IMR-90 (cell line): ENCODE measurements around the gene CPAMD8. TPM values are rescaled to one million over a fixed set of nuclear protein-coding genes. Genes with fewer than 3 reads are reported as not detected.
"Not testable (repeated sequence)": the region's sequence is repeated elsewhere in the genome, so short reads cannot be mapped to it uniquely, and the experiment has no call there.

Experiments
- ATAC-seq: fragments of 200-7000 bp; cut with Tn5 transposase; 2 replicates; pipeline ENCODE4 v1.9.1; 2020; ENCODE audit warnings: low read depth, mild to moderate bottlenecking, moderate library complexity
- BruUV-seq: library from RNA; stranded (reverse); fragments of 400-500 nt; replicated peaks from 2 replicates; lab custom pipeline; 2021; lab: Mats Ljungman, UMichigan
- CTCF ChIA-PET: fragments of 300-600 bp; formaldehyde crosslinking; extraction: SDS; loops from one replicate; lab custom pipeline; 2021; ENCODE audit warnings: antibody characterized with exemption; lab: Yijun Ruan, JAX
- POLR2A ChIA-PET: fragments of 300-600 bp; sonication (Branson Sonifier 250); formaldehyde crosslinking; loops from one replicate; lab custom pipeline; 2022; ENCODE audit warnings: antibody characterized with exemption; ENCODE audit not compliant: unreplicated experiment; lab: Charles Lee
- DNase-seq: peaks from one replicate; pipeline ENCODE4 v3.0.0; 2013
- H2AFZ ChIP-seq: replicated peaks from 2 replicates; pipeline ENCODE3; 2013; ENCODE audit warnings: low read length, mild to moderate bottlenecking; ENCODE audit not compliant: poor library complexity
- H2AK5ac ChIP-seq: 2 replicates; pipeline ENCODE4 v1.6.1; 2013; ENCODE audit warnings: low read depth, low read length, inconsistent platforms
- H2AK9ac ChIP-seq: replicated peaks from 2 replicates; pipeline ENCODE3; 2013; ENCODE audit warnings: mild to moderate bottlenecking, low read depth, low read length, moderate library complexity; ENCODE audit not compliant: poor library complexity
- H2BK120ac ChIP-seq: 2 replicates; pipeline ENCODE4 v1.6.1; 2013; ENCODE audit warnings: low read depth, low read length, inconsistent platforms
- H2BK15ac ChIP-seq: 3 replicates; pipeline ENCODE4 v1.6.1; 2013; ENCODE audit warnings: low read depth, low read length, inconsistent platforms
- H2BK20ac ChIP-seq: 2 replicates; pipeline ENCODE4 v1.6.1; 2013; ENCODE audit warnings: low read depth, mild to moderate bottlenecking, inconsistent platforms, low read length, moderate library complexity
- H2BK5ac ChIP-seq: 2 replicates; pipeline ENCODE4 v1.6.1; 2013; ENCODE audit warnings: mild to moderate bottlenecking, low read depth, low read length, inconsistent platforms; ENCODE audit not compliant: poor library complexity, severe bottlenecking
- H3K14ac ChIP-seq: replicated peaks from 2 replicates; pipeline ENCODE4 v1.6.1; 2013; ENCODE audit warnings: low read depth, low read length, inconsistent platforms
- H3K18ac ChIP-seq: 2 replicates; pipeline ENCODE4 v1.6.1; 2013; ENCODE audit warnings: low read depth, low read length, control low read depth
- H3K23ac ChIP-seq: 2 replicates; pipeline ENCODE4 v1.6.1; 2013; ENCODE audit warnings: low read depth, low read length, inconsistent platforms
- H3K27ac ChIP-seq: 2 replicates; pipeline ENCODE4 v1.5.1; 2013; ENCODE audit warnings: mild to moderate bottlenecking, control low read depth, low read length; ENCODE audit not compliant: insufficient read depth
- H3K27me3 ChIP-seq: 2 replicates; pipeline ENCODE4 v1.6.1; 2013; ENCODE audit warnings: low read length; ENCODE audit not compliant: control insufficient read depth, insufficient read depth
- H3K36me3 ChIP-seq: 2 replicates; pipeline ENCODE4 v1.6.1; 2013; ENCODE audit warnings: low read length, mixed read lengths; ENCODE audit not compliant: control insufficient read depth, insufficient read depth
- H3K4ac ChIP-seq: 2 replicates; pipeline ENCODE4 v1.6.1; 2013; ENCODE audit warnings: low read depth, low read length, inconsistent platforms
- H3K4me1 ChIP-seq: 2 replicates; pipeline ENCODE4 v1.6.1; 2013; ENCODE audit warnings: low read length, mixed read lengths; ENCODE audit not compliant: control insufficient read depth, insufficient read depth
- H3K4me2 ChIP-seq: 2 replicates; pipeline ENCODE4 v1.6.1; 2013; ENCODE audit warnings: low read depth, mild to moderate bottlenecking, control low read depth, low read length, moderate library complexity
- H3K4me3 ChIP-seq: 2 replicates; pipeline ENCODE4 v1.5.1; 2013; ENCODE audit warnings: low read depth, mild to moderate bottlenecking, control low read depth, low read length, moderate library complexity; ENCODE audit not compliant: insufficient read depth
- H3K56ac ChIP-seq: 2 replicates; pipeline ENCODE4 v1.6.1; 2013; ENCODE audit warnings: low read length, inconsistent platforms; ENCODE audit not compliant: insufficient read depth; ENCODE audit errors: extremely low read depth
- H3K79me1 ChIP-seq, 2 experiments: 2 replicates each; pipeline ENCODE4 v1.6.1; 2013; ENCODE audit warnings: low read length in 2 of 2, inconsistent platforms in 1 of 2, low read depth in 1 of 2
- H3K9ac ChIP-seq: 2 replicates; pipeline ENCODE4 v1.6.1; 2013; ENCODE audit warnings: low read depth, low read length, control low read depth
- H3K9me1 ChIP-seq: 2 replicates; pipeline ENCODE4 v1.6.1; 2013; ENCODE audit warnings: low read length, inconsistent platforms; ENCODE audit not compliant: insufficient read depth
- H3K9me3 ChIP-seq: 2 replicates; pipeline ENCODE4 v1.6.1; 2013; ENCODE audit warnings: low read length; ENCODE audit not compliant: control insufficient read depth, insufficient read depth
- H4K20me1 ChIP-seq: 2 replicates; pipeline ENCODE4 v1.6.1; 2013; ENCODE audit warnings: low read length, inconsistent platforms; ENCODE audit not compliant: insufficient read depth
- H4K5ac ChIP-seq: 2 replicates; pipeline ENCODE4 v1.6.1; 2013; ENCODE audit warnings: mild to moderate bottlenecking, low read depth, low read length, control low read depth
- H4K8ac ChIP-seq, 2 experiments: 2 replicates each; pipeline ENCODE4 v1.6.1; 2013; ENCODE audit warnings: low read depth in 2 of 2, low read length in 2 of 2, control low read depth in 1 of 2, inconsistent platforms in 1 of 2
- H4K91ac ChIP-seq: 2 replicates; pipeline ENCODE4 v1.6.1; 2013; ENCODE audit warnings: low read depth, low read length, inconsistent platforms; ENCODE audit not compliant: insufficient read depth
- WGBS, 2 experiments: methylation state at CpG; one replicate each; pipeline versions ENCODE4 v1.1.5 to v1.1.7; 2013; ENCODE audit warnings: missing lambda C conversion rate in 2 of 2; ENCODE audit not compliant: insufficient read length in 1 of 2; ENCODE audit errors: extremely low coverage in 2 of 2; 5-methylcytosine and 5-hydroxymethylcytosine counted together
- dilution Hi-C: fragments of 300-500 bp; cut with HindIII; formaldehyde crosslinking; loops from one replicate; pipeline ENCODE4 v1.14.3; 2018; ENCODE audit warnings: low sequenced_read_pairs; ENCODE audit not compliant: unreplicated experiment
- in situ Hi-C: fragments of 300-500 bp; cut with MboI; formaldehyde crosslinking; loops from 3 replicates; pipeline ENCODE4 v1.14.3; 2019; ENCODE audit warnings: low sequenced_read_pairs, inconsistent platforms, mixed read lengths
- intact Hi-C: fragments of 100-400 bp; cut with micrococcal nuclease; formaldehyde crosslinking; loops from 2 replicates; pipeline ENCODE4 v1.10.0; 2022
- polyA plus RNA-seq, 3 experiments: library from polyadenylated mRNA; depleted of rRNA; stranded (reverse); fragments of >200 nt; gene quantifications; 2 replicates each; pipeline ENCODE4 v1.2.3, GENCODE V29; 2012; ENCODE audit warnings: low replicate concordance in 1 of 3
- total RNA-seq: library from RNA; depleted of rRNA; stranded (reverse); fragments of >200 nt; gene quantifications from 2 replicates; pipeline ENCODE4 v1.2.3, GENCODE V29; 2012

CPAMD8 gene
- total and polyA plus RNA-seq, 2 of the 4 experiments (the other 2 are of a cell fraction): 0.36 to 0.79 TPM

DNA sequence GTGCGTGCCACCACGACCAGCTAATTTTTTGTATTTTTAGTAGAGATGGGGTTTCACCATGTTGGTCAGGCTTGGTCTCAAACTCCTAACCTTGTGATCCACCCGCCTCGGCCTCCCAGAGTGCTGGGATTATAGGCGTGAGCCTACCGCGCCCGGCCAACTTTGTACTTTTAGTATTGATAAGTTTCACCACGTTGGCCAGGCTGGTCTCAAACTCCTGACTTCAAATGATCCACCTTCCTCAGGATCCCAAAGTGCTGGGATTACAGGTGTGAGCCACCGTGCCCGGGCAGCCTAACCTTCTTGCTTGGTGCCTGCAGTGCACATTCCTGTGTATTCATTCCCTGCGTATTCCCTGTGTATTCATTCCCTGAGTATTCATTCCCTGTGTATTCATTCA lies 88.8 kb downstream of the CPAMD8 start:
- DNase-seq, CTCF ChIA-PET, in situ Hi-C loops, H4K8ac ChIP-seq, H3K4me3 ChIP-seq, H3K4me1 ChIP-seq, ATAC-seq, H2AFZ ChIP-seq, H3K4ac ChIP-seq, H3K9me3 ChIP-seq, H3K9me1 ChIP-seq, H3K56ac ChIP-seq, H3K14ac ChIP-seq, H3K9ac ChIP-seq, H3K23ac ChIP-seq, H3K79me1 ChIP-seq, H3K18ac ChIP-seq, H3K4me2 ChIP-seq, H4K20me1 ChIP-seq, H3K27me3 ChIP-seq, H3K27ac ChIP-seq, POLR2A ChIA-PET, BruUV-seq, H3K36me3 ChIP-seq, H2AK5ac ChIP-seq, H2BK20ac ChIP-seq, H2AK9ac ChIP-seq, dilution Hi-C loops, intact Hi-C loops, H4K5ac ChIP-seq, H4K91ac ChIP-seq, H2BK5ac ChIP-seq, H2BK15ac ChIP-seq, H2BK120ac ChIP-seq: not testable (repeated sequence)
- 82% methylated on average over 10 of the region's 12 CpGs; no CpG with 5 or more reads in 1 of the 2 experiments for WGBS, 2 experiments
